Stimulated activated naive CD8-positive, alpha-beta T cell treated with anti-CD3 and anti-CD28 coated beads, Interleukin-15, Interleukin-2, amounts not matched to agents 100 U/mL and 50 U/mL, for 24 hours (primary cell): ENCODE data around the gene DDHD1.
"Not testable (repeated sequence)": the region's sequence is repeated elsewhere in the genome, so short reads cannot be mapped to it uniquely, and the experiment has no call there.

Source experiments
- ATAC-seq: fragments of 150-1000 bp; cut with Tn5 transposase; one replicate; pipeline ENCODE4 v1.10.0; 2021
- DNase-seq: peaks from one replicate; pipeline ENCODE4 v3.0.0; 2021

Gene DDHD1

DNA sequence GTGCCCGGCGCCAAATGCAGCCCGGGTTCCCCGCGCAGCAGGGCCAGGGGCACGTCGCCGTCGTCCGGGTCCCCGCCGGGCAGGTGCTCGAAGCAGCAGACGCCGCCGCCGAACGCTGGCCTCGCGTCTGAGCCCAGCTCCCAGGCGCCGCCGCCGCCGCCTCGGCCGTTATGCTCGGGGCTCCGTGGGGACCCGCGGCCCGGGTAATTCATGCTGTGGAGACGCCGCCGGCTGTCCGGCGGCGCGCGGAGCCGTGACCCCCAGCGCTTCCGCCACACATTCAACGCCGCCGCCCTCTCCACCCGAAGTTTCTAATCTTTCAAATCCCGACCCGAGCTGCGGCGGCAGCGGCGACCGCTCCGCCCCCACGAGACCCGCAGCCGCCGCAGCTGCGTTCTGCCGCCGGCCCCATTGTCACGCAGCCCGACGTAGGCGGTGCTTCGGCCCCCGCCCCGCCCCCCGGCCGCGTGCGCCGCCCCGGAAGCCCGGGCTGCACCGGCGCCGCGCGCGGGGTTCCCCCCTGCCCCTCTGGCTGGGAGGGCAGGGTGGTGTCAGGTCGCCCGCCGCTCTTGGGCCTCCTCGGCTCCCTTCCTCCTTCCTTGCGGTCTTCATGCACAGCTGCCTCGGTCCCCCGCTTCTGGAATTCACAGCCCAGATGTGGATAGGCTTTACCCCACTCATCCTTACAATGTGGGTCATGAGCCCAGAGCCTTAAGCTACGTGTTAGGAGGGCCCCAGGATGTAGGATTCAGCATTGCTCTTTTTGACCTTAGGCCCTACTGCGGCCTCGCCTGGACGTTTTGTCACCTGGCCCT, at the start of gene DDHD1:
DDHD1 (minus strand) TSS at position 437 of the 815 bp plus-strand sequence; CDS start at position 212, 225 bp downstream.
- ATAC-seq (peak; percentile 86), DNase-seq (peak; percentile 87)

DNA sequence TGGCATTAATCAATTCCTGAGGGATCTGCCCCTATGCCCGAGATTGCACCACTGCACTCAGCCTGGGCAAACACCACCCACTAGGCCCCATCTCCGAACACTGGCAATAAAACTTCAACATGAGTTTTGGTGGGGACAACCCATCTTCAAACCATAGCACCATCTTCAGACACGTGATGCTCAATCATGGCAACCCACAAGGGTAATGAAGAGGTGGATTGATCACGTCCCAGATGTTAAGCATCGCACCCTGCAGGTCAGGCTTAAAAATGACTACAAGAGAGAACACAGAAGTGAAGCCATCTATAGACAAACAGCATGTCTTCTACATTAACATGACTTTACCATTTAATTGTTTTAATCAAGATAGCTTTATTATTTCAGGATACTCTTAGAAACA, 42.8 kb upstream of the DDHD1 start:
- no peak for DNase-seq

DNA sequence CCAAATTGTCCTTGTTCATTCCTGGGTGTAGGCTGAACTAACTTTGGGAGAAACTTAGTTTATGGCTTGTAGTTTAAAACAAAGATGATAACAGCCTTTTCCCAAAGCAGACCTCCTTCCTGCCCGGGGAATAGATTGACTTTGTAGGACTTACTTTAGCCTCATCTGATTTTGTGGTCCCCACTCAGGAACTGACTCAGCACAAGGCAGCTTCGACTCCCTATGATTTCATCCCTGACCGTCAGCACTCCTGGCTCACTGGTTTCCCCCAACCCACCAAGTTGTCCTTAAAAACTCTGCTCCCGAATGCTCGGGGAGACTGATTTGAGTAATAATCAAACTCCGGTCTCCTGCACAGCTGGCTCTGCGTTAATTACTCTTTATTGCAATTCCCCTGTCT, 40.1 kb upstream of the DDHD1 start:
- DNase-seq (no peak), ATAC-seq (no peak)

More for the DNA sequence above, 42.8 kb upstream of the DDHD1 start:
- no peak for ATAC-seq

DNA sequence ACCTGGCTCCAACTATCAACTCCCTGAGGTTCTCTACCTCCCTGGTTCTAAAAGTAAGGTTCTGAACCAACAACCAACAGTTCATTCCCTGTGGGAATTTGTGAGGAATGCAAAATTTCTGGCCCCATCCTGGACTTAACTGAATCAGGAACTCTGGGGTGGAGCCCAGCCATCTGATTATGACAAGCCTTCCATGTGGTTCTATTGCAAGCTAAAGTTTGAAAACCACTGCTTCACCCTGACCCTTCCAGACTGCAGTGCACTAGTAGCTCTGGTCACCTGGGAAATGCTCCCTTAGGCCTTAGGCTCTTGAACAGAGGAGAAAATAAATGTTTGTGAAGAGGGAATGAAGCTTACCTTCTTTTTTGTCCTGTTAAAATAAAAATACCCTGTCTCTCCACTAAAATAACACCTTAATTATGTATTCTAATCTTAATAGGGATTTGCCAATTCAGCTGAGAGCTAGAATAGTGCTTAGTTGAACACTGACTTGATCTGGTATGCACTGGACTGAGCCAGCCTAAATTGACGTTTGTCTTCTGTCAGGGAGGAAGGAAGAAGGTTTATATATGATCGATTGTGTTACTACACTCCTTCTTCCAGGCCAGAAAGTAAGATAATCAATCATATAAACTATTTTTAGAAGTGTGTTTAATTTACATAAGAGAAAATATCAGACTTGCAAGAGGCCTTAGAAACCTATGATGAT, 39.1 kb upstream of the DDHD1 start:
- DNase-seq (no peak), ATAC-seq (no peak)

DNA sequence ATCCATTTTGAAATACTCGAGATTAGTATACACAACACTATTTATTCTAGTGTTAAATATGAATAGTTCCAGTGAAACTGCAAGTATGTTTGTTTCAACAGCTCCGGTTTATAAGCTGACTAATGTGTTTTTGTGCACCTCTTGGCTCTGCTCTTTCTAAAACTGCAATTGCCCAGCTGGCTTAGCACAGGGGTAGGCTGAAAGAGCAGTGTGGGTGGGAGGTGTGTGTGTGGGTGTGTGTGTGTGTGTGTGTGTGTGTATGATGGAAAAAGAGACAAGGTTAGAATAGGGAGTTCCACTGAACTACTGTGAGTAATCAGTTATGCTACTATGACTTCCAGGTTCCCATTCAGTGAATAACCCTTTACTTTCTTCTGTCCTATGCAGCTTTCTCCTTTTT, 37.8 kb upstream of the DDHD1 start:
- peak; percentile 92 for ATAC-seq
- DNase-seq = peak; percentile 42

DNA sequence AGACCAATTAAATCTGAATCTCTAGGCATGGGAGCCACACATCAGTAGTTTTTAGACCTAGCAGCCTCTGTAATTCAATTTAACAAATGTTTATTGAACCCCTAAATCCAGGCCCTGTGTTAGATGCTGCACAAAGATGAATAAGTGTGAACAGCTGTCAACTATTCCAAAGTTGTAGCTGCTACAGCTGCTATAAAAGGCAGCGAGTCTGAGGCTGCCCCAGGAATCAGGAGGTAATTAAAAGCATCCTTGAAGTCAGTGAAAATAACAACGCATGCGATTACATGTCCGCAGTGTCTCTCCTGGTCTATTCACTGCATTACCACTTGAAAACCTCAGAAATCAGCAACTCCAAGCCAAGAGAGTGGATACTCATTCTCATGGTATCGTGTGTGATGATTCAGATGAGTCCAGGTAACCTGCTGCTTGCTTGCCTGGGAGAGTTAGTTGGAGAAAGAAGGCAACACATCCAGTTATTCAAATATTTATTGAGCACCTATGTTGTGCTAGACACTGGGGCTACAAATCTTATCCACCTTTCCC, 34.9 kb upstream of the DDHD1 start:
- DNase-seq (no peak), ATAC-seq (no peak)

DNA sequence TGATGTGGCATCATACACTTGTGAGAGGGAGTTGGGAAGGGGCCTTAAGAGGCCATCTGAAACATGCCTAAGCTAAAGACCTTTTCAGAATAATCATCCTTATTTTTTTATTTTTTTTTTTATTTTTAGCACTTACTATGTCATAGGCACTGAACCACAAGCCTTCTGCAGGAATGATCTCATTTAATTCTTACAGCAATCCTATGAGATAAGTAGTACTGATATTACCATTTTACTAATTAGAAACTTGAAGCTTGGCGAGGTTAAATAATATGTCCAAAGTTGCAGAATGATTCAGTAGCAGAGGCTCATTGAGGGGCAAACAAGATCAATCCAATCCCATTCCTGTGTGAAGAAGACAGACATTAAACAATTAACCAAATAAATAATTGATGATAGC, 33.4 kb upstream of the DDHD1 start:
- ATAC-seq (no peak), DNase-seq (no peak)

DNA sequence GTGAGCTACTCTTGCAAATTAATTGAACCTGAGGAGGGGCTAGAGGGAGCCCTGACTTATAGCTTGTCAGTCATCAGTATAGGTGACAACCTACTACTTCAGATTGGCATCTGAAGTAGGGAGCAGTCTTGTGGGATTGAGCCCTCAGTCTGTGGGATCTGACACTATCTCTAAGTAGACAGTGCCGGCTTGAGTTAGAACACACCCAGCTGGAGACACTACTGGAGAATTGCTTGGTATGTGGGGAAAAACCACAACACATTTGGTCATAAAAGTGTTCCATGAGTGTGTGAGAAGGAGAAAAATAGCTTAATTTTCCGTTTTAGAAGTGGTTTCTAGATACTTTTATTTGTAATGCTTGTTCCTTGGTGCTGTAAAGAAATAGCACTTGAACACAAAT, 30.5 kb upstream of the DDHD1 start:
- no peak for DNase-seq
- ATAC-seq = no peak

DNA sequence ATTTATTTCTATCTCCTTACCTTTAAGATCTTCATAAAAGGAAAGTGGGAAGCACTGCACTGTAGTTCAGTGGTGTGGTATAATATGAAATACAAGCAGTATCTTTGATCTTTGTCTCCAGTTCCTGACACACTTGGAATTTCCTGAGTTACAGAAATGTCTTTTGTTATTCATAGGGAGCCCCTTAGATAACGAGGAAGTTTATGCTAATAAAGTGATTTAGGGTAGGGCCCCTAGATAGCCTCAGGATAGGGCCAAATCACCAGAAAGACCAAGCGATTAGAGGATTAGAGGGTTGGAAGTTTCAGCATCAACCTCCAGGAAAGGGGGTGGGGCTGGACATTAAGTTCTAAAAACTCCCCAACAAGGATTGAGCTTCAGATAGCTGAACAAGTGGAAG, 29.9 kb upstream of the DDHD1 start:
- no peak for ATAC-seq
- no peak for DNase-seq

DNA sequence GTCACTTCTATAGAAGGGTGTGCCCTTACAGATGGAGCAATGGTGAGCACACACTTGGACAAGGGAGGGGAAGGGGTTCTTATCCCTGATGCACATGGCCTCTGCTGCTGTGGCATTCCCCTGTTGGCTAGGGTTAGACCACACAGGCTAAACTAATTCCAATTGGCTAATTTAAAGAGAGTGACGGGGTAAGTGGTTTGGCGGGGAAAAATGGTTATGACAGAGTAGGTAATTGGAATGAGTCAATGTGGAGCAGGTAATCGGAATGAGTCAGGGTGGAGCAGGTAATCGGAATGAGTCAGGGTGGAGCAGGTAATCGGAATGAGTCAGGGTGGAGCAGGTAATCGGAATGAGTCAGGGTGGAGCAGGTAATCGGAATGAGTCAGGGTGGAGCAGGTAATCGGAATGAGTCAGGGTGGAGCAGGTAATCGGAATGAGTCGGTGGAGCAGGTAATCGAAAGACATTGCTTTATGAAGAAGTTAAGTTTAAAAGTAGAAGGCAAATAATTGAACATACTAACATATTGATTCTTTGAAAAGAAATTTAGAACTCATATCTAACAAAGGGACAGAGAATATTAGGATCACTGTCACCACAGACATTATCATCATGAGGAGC, 28.4 kb upstream of the DDHD1 start:
- peak; percentile 10 for DNase-seq
- not testable (repeated sequence) for ATAC-seq

DNA sequence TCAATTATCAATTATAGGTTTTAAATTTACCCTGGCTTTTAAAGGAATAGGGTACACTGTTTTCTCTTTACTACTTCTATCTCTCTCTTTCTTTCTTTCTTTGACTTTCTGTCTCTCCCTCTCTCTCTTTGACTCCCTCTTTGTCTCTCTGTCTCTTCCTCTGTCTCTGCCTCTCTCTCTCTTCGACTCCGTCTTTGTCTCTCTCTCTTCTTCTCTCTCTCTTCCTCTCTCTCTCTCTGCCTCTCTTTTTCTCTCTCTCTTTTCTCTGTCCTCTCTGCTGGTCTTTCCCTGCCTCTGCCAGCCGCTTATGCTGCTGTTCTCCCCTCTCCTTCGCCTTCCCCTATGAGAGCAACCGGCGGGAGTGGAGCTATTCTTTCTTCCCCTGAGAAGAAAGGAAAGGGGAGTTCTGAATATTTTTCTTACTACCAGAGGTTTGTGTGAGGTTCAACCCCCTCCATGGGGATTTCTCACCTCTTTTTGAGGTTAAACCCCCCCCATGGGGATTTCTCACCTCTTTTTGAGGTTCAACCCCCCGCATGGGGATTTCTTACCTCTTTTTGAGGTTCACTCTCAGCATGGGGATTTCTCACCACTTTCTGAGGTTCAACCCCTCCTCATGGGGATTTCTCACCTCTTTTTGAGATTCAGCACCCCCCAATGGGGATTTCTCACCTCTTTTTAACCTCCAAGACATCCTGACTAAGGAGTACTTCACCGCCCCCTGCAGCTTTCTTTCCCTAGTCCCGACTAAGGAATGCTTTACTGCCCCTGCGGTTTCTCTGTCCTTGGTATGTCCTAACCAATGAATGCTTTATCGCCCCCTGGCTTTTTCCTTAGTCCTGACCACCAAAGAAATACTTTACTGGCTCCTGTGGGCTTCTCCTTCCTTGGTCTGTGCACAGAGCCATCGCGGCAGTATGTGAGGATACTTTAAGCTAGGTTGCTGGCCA, 27.4 kb upstream of the DDHD1 start:
- ATAC-seq (peak; percentile 49), DNase-seq (peak; percentile 35)

DNA sequence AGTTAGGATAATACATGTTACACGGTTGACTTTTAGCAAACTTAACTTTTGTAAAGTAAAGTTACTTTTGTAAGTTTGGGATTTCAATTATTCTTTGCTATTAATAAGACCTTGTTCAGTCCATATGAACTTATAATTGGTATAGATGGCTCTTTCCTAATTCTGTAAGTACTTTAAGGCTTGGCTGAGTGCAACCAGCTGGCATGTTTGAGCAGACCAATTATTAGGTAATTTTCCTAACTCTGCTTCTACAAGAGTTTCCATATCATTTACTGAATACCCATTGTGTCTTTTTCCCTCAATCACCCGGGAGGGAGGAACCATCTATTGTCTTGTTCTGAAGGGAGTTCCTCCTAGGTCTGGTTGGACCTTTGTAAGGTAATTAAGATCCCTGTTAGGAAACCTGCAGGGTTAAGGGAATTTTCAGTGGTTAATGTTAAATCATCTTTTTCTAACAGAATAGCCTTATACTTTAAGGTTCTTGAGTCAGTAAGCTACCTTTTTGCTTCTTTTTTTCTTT, 26.4 kb upstream of the DDHD1 start:
- ATAC-seq, DNase-seq: not testable (repeated sequence)

DNA sequence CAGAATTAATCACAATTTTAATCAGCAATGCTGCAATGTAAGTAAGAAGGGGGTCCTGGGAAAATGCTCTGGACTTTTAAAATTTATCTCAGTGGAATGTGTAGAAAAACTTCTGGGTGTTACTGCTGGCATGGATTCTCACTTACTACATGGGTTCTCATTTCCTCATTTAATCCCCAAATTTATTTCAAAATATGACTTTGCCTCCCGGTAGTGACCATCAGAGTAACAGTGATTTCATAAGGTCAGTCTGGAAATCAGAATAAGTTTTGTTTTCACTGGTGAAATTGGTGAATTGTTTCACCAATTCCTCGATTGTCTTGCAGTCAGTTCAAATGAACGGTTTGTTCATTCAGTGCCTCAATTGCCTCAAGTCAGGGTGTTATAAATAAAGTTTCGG, 22.3 kb upstream of the DDHD1 start:
- ATAC-seq (no peak), DNase-seq (no peak)

DNA sequence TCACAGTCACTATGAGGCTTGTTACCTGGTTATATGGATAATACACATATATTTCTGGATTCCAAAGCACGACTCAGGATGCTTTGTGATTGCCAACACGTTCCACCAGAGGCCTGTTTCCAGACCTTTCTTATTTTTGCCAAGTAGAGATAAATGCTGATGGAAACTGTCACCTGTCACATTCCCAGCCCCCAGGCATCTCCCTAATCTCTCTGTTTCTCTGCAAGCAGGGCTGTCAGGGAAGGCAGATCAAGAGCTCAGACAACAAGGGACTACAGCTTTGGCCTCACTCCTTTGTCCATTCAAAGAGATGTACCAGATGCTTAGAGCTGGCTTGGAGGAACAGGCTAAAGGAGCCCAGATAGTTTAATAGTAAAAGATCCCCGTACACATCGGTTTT, 21.8 kb upstream of the DDHD1 start:
- ATAC-seq = no peak
- no peak for DNase-seq

DNA sequence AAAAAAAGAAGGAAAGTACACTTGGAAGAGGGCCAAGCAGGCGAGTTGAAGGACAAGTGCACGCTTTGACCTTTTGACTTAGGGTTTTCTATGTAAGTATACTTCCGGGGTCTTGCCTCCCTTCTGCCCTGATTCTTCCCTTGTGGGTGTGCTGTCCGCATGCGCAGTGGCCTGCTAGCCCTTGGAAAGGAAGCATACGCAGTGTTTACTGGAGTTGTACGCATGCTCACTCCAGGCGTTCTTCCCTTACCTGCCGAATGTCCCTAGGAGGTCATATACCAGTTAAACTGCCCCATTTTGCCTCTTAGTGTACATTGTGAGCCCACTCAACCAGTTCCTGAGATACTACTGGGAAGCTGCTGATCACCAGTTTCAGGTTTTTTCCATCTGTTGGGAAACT, 15.7 kb upstream of the DDHD1 start:
- no peak for DNase-seq
- no peak for ATAC-seq

DNA sequence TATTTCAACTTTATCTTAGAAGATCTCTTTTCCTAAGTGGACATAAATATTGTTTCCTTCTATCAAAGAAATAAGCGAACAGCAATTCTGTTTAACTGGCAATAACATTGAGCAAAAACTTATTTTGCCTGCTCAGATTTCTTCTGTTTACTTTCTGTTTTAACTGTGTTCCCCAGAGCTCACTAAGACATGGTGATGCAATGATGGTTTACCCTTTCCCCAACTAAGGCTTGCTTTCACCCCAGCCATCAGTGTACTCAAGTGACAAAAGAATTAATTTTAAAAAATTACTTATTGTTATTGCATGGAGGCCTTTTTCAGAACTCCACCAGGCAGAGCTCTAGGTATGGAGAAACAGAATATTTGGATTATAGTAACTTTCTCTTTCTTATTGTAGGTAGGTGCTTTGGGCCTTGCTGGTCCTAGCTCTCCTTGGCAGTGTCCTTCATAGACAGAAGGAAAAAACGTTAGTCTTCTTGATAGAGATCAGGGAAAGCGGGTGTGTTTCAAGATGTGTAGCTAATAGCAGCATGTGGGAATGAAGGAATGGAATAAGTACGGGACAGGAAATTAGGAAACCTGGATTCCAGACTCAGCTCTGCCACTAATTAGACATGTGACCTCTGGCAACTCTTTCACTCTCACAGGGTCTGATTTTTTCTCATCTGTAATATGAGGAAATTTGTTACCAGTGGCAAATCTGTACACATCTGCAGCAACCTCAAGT, 14.6 kb upstream of the DDHD1 start:
- no peak for ATAC-seq
- DNase-seq = no peak

DNA sequence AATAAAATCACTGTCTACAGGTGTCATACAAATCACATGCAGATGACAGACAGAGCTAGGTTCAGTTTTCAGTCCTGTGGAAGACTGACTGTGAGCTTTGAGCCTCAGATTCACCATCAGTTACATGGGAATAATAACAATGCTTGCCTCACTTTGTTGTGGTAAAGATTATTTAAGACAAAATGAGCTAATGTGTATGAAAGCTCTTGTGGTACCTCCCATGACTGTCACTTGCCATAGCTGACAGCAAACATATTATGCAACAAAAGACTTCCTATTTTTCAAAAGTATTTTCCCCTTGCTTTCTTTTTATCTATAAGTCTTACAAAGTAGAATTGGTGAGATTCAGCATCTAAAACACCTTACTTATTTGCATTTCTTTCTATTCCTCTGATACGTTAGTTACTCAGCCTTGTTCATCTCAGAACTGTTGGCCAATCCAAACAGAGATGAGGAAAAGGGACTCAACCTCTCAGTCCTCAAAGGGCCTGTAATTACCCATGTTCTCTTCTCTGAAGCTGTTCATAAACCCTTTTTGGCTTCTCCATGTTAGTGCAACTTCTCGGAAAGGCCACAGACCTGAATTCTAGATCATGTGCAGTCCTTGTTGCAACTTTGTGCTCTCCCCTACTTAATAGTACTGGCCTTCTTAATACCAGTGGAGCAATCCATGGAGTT, 8.8 kb upstream of the DDHD1 start:
- DNase-seq (no peak), ATAC-seq (no peak)

DNA sequence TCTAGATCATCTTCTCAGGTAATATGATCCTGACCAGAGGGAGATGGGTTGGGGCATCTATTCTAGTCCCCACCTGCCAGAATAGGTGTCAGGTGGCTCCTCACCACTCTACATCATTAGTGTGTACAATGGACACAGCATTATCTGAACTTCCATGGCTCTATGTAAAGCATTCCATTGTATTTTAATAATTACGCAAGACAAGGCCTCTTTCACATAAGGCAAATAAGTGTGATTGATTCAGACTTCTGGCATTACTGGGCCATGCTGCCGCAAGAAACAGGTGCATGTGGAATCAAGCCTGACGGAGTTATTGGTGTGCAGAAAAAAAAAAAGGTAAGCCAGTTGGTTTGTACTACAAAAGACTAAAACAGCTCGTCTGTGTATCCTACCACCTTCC, 3.1 kb upstream of the DDHD1 start:
- no peak for DNase-seq
- ATAC-seq = no peak

DNA sequence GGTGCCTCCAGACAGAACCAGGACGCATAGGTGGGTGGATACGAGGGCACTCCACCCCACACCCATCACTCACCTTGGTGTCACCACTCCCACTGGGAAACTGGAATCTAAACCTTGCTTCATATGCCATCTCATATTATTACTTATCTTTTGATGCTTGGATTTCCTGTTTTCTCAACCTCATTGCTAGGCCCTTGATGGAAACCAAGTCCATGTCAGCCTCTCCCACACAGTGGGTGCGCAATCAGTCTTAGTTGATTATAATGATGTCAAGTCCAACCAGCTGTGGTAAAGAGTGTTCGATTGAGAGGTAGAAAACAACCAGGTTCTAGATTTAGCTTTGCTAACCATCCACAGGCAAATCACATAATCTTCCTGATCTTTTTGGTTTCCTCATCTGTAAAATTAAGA, 584 bp upstream of the DDHD1 start:
- ATAC-seq (peak; percentile 25), DNase-seq (no peak)

DNA sequence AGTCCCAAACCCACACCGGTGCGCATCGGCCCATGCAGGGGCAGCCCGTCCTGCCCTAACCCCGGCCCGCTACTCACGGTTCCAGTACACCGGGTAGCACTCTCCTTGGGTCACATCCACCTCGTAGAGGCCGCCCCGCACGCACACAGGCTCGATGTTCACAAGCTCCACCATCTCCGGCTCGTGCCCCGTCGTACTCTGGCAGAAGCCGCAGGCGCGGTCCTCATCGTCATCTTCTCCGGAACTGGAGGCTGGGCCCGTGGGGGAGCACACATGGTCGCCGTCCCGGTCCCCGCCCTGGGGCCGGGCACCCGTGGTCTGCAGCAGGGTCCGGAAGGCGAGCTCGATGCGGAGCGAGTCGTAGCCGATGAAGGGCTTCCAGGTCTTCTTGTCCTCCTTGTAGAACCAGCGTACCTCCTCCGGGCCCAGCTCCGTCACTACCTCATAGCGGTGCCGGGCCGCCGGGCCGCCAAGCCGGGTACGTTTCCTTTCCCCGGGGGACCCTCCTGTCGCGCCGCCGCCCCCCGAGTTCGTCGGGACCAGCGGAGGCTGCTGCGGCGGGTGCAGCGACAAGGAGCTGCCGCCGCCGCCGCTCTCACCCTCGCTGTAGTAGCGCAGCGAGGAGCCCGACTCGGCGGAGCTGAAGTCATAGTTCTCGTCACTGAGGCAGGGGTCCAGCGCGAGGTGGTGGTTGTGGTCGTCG, 788 bp downstream of the DDHD1 start:
- DNase-seq (peak; percentile 73), ATAC-seq (peak; percentile 53)
